H1 (cell line): Measurements from ENCODE around the gene SCAMP4. TPM values are rescaled to one million over a fixed set of nuclear protein-coding genes. Genes with fewer than 3 reads are reported as not detected.

Experiments
- GABPA ChIP-seq: IDR thresholded peaks from 2 replicates; pipeline ENCODE4 v1.6.1; 2011; ENCODE audit warnings: mild to moderate bottlenecking, low read length, moderate library complexity, borderline replicate concordance; ENCODE audit not compliant: insufficient read depth
- SIX5 ChIP-seq: IDR thresholded peaks from 2 replicates; pipeline ENCODE4 v1.6.1; 2011; ENCODE audit warnings: mild to moderate bottlenecking, low read depth, low read length
- SP4 ChIP-seq: IDR thresholded peaks from 2 replicates; pipeline ENCODE4 v1.6.1; 2012; ENCODE audit warnings: low read length, inconsistent platforms
- polyA plus RNA-seq, 7 experiments: library from polyadenylated mRNA; depleted of rRNA in 3 of 7; stranded (reverse) in 5 of 7; unstranded in 2 of 7; fragments of >200 nt in 5 of 7; fragments of 200-250 nt in 2 of 7; gene quantifications; 1 replicate in 5 of 7; 2 replicates in 1 of 7; 4 replicates in 1 of 7; pipeline versions ENCODE4 v1.2.1 to v1.2.3, GENCODE V29; 2011 to 2013; ENCODE audit warnings: missing spikeins in 2 of 7, mixed read lengths in 2 of 7
- total RNA-seq: library from RNA; stranded (reverse); fragmentation: NEBNext Ultra II Directional; extraction: Animal tissue kit (Norgen Biotek cat#: 25700); gene quantifications from 2 replicates; pipeline ENCODE4 v1.2.1, GENCODE V29; 2021

SCAMP4 gene
- total and polyA plus RNA-seq, 2 of the 8 experiments (the other 6 are each of a cell fraction or from before 2014, with no cell fraction given), result 17.1 to 61.4 TPM

DNA sequence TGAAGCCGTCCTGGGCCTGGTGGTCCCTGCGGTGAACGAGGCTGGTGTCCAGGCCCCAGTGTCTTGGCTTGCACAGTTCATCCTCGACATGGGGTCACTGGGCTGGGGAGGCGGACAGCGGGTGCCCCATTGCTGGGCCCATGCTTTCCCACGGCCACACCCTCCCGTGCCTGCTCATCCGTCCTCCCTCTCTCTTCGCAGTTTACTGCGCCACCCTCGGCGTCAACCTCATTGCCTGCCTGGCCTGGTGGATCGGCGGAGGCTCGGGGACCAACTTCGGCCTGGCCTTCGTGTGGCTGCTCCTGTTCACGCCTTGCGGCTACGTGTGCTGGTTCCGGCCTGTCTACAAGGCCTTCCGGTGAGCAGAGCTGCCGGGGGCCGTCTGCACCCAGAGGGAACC lies 12.7 kb downstream of the SCAMP4 start (continued):
- TF ChIP-seq SP4, result no peak
- TF ChIP-seq GABPA, result no peak
- TF ChIP-seq SIX5, result no peak
